ENCODE results near the gene ABHD1.

ABHD1 gene

GRCh38 chr2:27138111-27138510 lies 14.5 kb downstream of the ABHD1 start:
- no peak for DNase-seq

DNA sequence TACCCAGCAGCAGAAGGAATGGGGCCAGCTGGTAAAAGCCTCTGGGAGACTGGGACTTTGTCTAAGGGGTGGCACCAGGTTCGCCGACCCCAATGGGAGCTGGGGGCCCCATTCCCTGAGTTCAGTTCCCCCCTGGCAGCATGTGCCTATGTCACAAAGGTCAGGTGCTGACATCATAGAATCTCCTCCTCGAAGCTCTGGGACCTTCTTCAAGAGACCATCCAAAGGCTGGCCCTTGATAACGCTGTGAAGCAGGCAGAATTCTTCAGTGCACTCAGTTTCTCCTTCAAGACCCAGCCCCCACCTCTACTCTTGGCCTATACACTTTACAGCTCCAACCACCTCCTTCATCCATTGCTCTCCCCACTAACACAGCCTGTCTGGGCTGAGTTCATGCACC lies 15.7 kb downstream of the ABHD1 start, which contains the start of gene PRR30:
Gene PRR30, minus strand, starts transcription at position 101 of the 400 bp plus-strand sequence. CDS start 1,081 bp downstream, outside the sequence.
- no peak for DNase-seq

GRCh38 chr2:27143285-27143684 lies 19.7 kb downstream of the ABHD1 start:
- DNase-seq, result no peak

DNA sequence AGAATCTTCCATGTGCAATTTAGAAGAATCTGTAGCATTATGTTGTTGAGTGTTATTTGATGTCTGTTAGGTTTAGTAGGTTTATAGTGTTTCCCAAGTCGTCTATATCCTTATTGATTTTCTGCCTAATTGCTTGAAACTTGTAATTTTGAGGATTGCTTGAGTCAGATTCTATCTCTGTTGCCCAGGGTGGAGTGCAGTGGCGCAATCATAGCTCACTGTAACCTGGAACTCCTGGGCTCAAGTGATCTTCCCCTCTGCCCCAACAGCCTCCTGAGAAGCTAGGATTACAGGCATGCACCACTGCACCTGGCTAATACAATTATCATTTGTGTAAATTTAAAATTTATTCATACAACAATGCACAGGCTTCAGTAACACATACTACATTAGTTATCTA lies 22.1 kb downstream of the ABHD1 start:
- DNase-seq, result no peak

DNA sequence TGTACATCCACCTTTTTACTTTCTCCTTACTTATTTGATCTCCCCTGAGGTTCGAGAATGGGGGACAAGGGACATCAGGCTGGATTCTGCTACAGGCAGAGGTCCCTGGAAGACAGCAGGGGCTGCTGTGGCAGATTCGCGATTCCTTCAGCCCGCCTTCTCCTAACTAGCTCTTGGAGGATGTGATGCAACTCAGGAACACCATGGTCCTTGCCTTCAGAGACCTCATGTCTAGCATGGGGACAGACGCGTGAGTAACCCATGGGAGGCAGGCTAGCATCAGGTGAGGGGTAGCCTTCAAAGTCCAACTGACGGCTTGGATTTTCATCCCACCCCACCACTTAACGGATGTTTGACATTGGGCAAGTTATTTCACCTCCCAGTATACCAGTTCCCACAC lies 24.3 kb downstream of the ABHD1 start:
- no peak for DNase-seq

DNA sequence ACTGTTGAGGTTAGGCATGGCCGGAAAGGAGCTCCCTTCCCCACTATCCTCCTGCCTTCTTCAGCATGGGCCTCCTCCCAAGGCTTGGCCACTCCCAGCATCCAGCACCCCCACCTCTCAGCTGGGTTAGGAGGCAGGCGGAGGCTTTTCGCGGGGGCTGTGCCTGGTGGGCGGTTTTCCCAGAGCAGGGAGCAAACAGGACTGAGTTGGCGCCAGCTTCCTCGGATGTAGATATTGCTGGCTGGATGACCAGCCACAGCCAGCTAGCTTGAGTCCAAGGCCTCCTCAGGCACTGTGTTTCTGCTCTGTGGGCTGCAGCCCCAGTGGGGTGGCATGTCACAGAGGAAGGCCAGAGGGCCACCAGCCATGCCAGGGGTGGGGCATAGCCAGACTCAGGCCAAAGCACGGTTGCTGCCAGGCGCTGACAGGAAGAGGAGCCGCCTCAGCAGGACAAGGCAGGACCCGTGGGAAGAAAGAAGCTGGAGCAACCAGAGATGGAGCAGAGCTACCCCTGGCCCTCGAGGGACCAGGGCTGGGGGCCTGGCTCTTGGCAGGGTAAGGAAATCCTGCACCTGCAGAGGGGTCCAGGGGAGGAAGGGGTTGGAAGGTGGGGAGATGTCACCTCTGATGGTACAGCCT lies 25.3 kb downstream of the ABHD1 start, which contains the start of gene TCF23:
Gene TCF23, plus strand, starts transcription at position 204 of the 639 bp plus-strand sequence. Its CDS starts 130 bp downstream, at position 334.
- DNase-seq, result no peak

DNA sequence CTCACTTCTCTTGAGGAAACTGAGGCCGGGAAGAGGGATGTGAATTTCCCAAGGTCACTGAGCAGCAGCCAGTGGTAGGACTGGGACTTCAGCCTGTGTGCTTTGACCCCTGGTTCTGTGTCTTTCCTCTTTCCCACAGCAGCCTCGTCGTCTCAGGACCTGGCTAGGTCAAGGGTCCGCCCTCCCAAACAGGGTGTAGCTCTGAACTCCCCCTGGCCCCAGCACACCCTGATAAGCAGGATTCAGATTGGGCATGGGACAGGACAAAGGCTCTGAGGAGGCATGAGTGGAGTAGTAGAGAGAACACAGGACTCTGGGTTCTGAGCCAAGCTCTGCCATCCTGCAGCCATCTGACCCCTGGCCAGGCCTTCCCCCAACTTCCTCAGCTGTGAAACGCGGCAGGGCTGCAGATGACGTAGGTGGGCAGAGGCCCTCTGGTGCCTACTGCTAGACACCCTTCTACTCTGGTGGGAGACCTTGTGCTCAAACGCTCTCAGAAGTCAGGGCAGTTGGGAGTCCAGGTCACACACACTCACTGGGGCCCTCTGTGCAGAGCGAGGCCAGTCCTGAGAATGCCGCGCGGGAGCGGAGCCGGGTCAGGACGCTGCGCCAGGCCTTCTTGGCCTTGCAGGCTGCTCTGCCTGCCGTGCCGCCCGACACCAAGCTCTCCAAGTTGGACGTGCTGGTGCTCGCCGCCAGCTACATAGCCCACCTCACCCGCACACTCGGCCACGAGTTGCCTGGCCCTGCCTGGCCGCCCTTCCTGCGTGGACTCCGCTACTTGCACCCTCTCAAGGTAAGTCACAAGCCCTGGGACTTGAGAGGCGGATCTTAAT lies 26.2 kb downstream of the ABHD1 start:
- no peak for DNase-seq

- DNase-seq, result no peak
Measured at GRCh38 chr2:27150639-27151230, 27.1 kb downstream of the ABHD1 start.

- DNase-seq, result no peak
Measured at GRCh38 chr2:27152102-27152795, 28.6 kb downstream of the ABHD1 start.

GRCh38 chr2:27152796-27153464 lies 29.3 kb downstream of the ABHD1 start:
- DNase-seq, result no peak

DNA sequence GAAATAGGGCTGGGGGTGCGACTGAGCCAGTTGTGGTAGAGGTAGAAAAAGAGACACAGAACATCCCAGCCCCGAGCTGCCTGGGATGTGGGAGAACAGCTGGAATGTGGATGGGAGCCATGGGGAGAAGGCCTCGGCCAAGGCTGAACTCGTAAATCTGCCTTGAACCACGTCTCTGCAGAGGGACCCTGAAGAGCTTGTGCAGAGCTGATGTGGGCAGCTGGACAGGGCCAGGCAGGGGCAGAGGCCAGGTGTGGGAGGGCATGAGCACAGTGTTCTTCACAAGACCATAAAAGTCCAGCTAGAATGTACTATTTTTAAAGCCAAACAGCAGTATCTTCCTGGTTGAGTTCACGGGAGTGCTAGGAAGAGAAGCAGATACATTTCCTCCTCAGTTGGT lies 30.9 kb downstream of the ABHD1 start:
- no peak for DNase-seq

- DNase-seq, result no peak
Measured at GRCh38 chr2:27155069-27155520, 31.5 kb downstream of the ABHD1 start.

DNA sequence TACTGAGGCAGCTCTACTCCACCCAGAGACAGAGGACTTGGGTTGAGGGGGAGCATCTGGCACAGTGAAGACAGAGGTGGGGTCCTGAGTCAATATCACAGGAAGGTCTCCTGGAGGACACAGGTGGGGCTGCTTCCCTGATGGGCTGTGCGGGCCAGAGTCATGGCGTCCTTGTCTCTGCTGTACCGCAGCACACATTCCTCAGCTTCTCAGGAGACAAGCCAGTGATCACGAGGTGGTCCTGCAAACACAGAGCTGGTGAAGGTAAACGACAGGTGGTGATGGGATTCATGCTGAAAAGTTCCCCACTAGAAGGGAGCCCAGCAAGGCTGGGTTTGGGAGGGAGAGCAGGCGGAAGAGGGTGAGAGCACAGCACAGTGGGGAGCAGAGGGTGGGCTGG lies 34.9 kb downstream of the ABHD1 start:
- DNase-seq, result no peak

GRCh38 chr2:27159271-27159670 lies 35.7 kb downstream of the ABHD1 start:
- DNase-seq, result no peak

- DNase-seq, result no peak
Measured at GRCh38 chr2:27160191-27160590, 36.6 kb downstream of the ABHD1 start.

DNA sequence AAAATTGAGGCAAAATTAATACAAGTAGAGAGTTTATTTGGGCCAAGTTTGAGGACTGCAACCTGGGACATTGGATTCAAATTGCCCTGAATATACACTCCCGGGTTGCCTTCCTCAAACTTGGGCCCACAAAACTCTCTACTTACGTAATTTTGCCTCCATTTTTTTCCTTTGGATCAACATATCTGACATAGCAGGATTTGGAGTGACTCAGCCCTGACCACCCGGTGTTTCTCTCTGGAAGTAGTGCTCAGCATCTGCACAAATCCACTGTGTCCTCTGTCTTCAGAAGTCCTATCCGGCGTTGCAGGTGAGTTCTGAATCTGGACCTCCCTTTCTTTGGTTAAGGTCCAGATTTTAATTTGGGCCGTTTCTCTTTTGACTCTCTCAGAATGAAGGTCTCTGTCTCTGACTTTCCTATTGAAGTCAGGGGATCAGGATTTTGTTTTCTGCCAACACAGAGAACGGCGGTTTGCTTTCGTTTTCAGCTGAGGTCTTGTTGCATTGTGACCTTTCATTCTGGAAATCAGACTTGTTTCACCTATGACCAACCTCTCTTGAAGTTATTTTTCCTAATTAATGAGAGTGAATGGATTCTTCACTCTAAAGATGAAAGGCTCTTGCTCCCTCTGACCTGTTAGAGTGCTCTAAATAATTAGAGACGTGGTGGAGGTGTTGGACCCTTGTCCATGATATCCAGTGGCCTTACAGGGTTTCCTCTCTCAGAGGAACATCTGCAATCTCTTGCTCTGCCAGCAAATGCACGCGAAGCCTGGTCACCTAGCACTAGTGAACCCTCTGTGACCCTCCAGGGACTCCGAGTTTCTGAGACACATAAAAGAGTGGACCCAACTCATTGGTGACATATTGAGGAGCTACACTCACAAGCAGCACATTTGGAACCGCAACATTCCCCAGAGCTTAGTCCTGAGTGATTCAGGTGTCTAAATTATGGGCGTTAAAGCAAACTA lies 38.8 kb downstream of the ABHD1 start:
- no peak for DNase-seq

GRCh38 chr2:27164960-27165763 lies 41.5 kb downstream of the ABHD1 start:
- no peak for DNase-seq

GRCh38 chr2:27170581-27171337 lies 47.1 kb downstream of the ABHD1 start:
- no peak for DNase-seq

DNA sequence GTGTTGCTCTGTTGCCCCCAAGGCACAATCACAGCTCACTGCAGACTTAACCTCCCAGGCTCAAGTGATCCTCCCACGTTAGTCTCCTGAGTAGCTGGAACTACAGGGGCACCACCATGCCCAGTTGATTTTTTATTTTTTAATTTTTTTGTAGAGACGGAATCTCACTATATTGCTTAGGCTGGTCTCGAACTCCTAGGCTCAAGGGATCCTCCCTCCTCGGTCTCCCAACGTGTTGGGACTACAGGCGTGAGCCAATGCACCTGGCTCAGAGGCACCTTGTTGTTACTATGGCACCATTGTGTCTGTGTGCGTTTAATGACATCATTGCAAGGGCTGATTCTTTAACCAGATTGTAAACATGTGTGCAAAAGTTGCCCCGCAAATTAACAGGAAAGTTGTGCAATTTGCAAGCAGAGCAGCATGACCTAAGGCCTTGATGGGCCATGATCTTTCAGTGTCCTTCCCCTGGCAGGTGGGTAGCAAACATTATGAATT lies 47.8 kb downstream of the ABHD1 start:
- DNase-seq, result no peak
